Epithelial cell of esophagus (primary cell): ENCODE results near the gene NEDD9.

Experiments
- DNase-seq: peaks from one replicate; pipeline ENCODE4 v3.0.0; 2010; ENCODE audit warnings: low read depth
- H3K4me3 ChIP-seq: 2 replicates; pipeline ENCODE4 v1.5.1; 2011; ENCODE audit warnings: mild to moderate bottlenecking, low read length, control low read depth
- TF ChIP-seq, protein P1 (sequence below): IDR thresholded peaks from 2 replicates; pipeline ENCODE4 v1.5.1; 2011; ENCODE audit warnings: low read depth, mild to moderate bottlenecking, low read length, control low read depth, inconsistent platforms; ENCODE audit not compliant: insufficient read depth; ENCODE audit errors: missing control alignments

NEDD9 gene

DNA sequence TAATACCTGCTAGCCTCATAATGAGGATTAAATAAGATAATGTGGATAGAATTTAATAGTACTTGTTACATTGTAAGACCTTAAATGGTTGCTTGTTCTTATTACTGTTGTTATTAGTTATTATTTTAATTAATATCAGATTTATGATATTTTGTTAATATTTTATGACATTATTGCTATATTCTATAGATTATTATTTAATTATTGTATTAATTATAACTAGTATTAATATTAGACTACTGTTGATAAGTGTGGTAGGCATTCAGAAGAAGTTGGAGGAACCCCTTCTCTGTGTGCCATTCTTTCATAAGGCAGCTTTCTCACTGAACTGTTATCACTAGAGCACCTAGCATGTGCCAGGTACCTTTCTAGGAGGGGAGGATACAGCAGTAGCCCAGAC, 2.6 kb upstream of the NEDD9 start:
- TF ChIP-seq, protein P1, sequence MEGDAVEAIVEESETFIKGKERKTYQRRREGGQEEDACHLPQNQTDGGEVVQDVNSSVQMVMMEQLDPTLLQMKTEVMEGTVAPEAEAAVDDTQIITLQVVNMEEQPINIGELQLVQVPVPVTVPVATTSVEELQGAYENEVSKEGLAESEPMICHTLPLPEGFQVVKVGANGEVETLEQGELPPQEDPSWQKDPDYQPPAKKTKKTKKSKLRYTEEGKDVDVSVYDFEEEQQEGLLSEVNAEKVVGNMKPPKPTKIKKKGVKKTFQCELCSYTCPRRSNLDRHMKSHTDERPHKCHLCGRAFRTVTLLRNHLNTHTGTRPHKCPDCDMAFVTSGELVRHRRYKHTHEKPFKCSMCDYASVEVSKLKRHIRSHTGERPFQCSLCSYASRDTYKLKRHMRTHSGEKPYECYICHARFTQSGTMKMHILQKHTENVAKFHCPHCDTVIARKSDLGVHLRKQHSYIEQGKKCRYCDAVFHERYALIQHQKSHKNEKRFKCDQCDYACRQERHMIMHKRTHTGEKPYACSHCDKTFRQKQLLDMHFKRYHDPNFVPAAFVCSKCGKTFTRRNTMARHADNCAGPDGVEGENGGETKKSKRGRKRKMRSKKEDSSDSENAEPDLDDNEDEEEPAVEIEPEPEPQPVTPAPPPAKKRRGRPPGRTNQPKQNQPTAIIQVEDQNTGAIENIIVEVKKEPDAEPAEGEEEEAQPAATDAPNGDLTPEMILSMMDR, result no peak
- H3K4me3 ChIP-seq, result no peak overlapping the region
- DNase-seq, result no peak

DNA sequence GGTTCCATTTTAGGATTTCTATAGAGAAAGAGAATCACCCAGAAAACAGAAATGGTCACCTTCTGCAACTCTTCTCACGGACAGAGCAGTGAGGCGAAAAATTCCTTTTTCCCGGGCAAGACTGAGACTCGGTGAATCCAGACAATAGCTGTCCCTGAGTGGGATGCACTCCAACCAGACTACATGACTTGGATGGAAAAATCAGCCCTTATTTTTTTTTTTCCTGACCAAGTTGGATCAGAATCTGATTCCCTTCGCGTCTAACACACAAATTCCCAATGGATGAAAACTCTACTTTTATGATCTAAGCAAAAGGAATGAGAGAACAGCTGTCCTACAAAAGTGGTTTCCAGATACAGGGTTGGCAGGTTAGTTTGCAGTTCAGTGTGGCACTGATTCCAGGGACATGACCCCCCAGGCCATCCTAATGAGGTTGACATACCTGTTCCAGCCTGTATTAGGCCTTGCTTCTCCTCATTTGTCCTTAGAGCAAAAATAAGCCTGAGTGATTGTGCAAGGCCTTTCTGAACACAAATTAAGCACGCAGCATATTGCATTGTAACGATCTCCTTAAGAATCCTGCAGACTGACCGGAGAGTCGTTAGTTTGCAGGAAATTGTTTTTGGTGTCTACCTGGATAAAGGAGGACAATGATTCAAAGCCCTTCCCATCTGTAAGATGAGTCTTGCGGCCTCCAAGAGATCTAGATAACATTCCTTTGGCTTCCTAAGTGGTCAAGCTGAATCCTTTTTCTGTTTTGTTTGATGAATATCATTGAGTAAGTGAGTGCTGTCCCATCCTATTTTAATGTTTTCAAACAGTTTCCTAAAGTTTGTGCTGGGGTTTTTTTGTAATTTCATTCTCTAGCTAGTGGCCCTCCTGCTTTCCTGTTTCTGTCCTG, 1.5 kb upstream of the NEDD9 start:
- H3K4me3 ChIP-seq, result no peak overlapping the region
- TF ChIP-seq, protein P1, result no peak
- peak; percentile 39 for DNase-seq

DNA sequence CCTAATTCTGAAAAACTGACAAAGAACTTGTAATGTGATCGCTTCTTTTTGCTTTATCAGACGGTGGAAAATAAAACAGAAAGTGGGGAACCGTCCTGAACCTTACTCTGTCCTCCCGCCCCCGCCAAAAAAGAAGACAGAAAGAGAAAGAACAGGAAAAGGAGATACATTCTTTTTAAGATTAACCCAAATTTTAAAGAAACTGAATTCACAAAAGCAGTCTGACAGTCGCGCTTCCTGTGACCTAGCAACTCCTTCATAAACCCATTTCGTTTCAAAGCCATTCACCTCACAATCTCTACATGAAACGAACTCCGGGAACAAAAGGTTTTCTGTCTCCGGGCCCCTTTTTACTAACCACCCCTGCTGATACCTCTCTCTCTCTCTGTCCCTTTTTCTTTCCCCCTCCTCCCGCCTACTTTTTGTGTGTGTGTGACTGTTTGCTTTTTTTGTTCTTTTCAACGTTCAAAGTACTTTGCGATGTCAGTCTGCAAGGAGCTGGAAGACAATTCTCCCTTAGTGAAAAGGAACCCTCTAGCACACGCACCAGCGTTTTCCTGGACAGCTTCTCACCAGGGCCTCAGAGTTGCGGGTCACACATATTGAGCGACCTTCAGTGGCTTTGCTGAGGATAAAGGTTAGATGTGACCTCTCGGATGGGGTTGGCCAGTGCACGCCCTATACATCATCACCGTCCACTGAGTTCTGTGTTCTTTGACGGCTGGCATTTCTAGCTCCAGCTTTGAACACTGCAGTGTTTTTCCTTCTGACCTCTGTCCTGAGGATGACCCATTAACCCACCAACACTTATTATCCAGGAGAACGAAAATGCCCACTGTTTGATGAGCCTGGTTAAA, 530 bp upstream of the NEDD9 start:
- TF ChIP-seq, protein P1, result no peak
- H3K4me3 ChIP-seq, result peak overlapping the region; percentile 66
- no peak for DNase-seq

DNA sequence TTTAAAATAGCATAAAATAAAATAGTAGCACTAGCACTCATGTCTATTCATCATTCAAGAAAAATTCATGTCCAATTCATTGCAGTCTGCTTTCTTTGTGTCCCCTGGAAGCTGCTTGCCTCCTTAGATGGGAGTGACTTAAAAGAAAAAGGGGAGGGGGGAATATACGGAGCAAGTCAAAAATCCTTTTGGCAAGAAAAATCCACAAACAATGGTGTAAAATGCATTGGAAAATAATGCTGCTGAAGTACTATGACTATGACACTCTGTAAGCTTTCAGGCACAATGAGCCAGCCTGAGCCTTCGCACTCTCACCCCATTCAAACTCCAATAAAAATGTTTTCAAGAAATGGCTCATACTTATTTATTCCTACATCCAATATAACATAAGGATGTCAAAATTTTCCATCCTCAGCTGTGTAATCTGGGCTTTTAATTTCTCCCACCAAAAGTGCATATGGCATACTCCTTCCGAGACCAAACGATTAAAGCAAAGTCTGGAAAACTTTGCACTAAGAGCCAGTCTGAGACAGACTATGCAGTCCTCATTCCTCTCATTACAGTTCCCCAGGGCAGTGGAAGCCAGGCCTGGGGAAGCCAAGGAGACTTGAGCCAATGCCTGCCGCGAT, 790 bp downstream of the NEDD9 start:
- DNase-seq, result no peak
- TF ChIP-seq, protein P1, result no peak

DNA sequence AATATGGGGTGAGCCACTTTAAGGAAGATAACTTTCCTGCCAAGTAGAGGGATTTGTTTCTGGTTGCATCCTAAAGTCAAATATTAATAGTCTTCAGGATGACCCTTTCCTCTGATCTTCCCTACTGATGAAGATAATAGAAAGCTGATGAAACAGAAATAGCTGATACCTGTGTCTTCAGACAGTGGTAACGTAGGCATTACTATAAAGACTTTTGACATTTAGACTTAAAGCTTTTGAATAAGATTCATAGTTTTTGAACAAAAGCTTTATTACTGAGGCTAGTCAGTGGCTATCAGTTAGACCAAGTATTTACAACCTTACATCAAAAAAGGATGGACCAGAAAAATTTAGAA, 1.4 kb downstream of the NEDD9 start:
- peak overlapping the region; percentile 66 for H3K4me3 ChIP-seq
- DNase-seq, result no peak
- TF ChIP-seq, protein P1, result no peak

More for the DNA sequence above, 790 bp downstream of the NEDD9 start:
- H3K4me3 ChIP-seq, result peak overlapping the region; percentile 66

- no peak overlapping the region for H3K4me3 ChIP-seq
- peak; percentile 51 for DNase-seq
- TF ChIP-seq, protein P1, result no peak
These were observed 2.0 kb downstream of the NEDD9 start for GRCh38 chr6:11230158-11231107.
